Thyroid gland (tissue), 4 donors: ENCODE measurements around the gene DPP7. TPM values are rescaled to one million over a fixed set of nuclear protein-coding genes. Genes with fewer than 3 reads are reported as not detected.

Source experiments
- DNase-seq, 2 donors: peaks; one replicate each; pipeline ENCODE4 v3.0.0-alpha.2; 2019
- H3K27ac ChIP-seq, 3 donors: fragments of 200-600 bp; sonication (generic); 1 replicate in 2 of 3; 2 replicates in 1 of 3; pipeline ENCODE4 v1.5.1; 2016 to 2019; ENCODE audit warnings: mild to moderate bottlenecking in 1 of 3, moderate library complexity in 1 of 3
- H3K27me3 ChIP-seq: fragments of 200-600 bp; sonication (generic); one replicate; pipeline ENCODE4 v1.5.1; 2019
- H3K36me3 ChIP-seq, 2 donors: fragments of 200-600 bp; sonication (generic); one replicate each; pipeline ENCODE4 v1.5.1; 2016 to 2019
- H3K4me1 ChIP-seq, 2 donors: fragments of 200-600 bp; sonication (generic); one replicate each; pipeline ENCODE4 v1.5.1; 2017 to 2019
- H3K4me3 ChIP-seq, 3 donors: fragments of 200-600 bp; sonication (generic); replicated peaks in 1 of 3; 1 replicate in 2 of 3; 2 replicates in 1 of 3; pipeline ENCODE4 v1.5.1; 2016; ENCODE audit warnings: mild to moderate bottlenecking in 1 of 3
- H3K9me3 ChIP-seq: fragments of 200-600 bp; sonication (generic); one replicate; pipeline ENCODE4 v1.5.1; 2017
- CTCF ChIP-seq, 6 experiments: fragments of 200-600 bp in 3 of 6; fragments of 450-650 bp in 3 of 6; sonication (generic) in 3 of 6; IDR thresholded peaks; one replicate each; pipeline ENCODE4 v1.5.1; 2016 to 2019; ENCODE audit warnings: antibody characterized with exemption in 6 of 6, mild to moderate bottlenecking in 2 of 6, inconsistent platforms in 1 of 6, moderate library complexity in 1 of 6
- POLR2A ChIP-seq, 2 donors: fragments of 450-650 bp; IDR thresholded peaks; one replicate each; pipeline ENCODE4 v1.6.1; 2017; ENCODE audit warnings: antibody characterized with exemption in 2 of 2, mild to moderate bottlenecking in 2 of 2, moderate library complexity in 1 of 2
- WGBS, 2 donors: methylation state at CpG; one replicate each; pipeline ENCODE4 v1.1.5; 2017; 5-methylcytosine and 5-hydroxymethylcytosine counted together
- intact Hi-C: fragments of 100-400 bp; cut with DNase I; formaldehyde crosslinking; loops from one replicate; pipeline ENCODE4 v1.15.1; 2023
- total RNA-seq, 4 donors: library from RNA; depleted of rRNA; stranded (reverse); fragments of >200 nt; gene quantifications; one replicate each; pipeline ENCODE4 v1.2.3, GENCODE V29; 2016

DPP7 gene
- total RNA-seq, 4 donors from 2014 or later: 120 to 209 (median 157) TPM

- Histone ChIP-seq H3K36me3 (no peaks in the 10 kb centered on the region), H3K27me3 (peaks cover under 1% of the 10 kb centered on the region), H3K4me3 (no peak overlapping the region), H3K4me1 (peaks cover 0 to 3% of the 10 kb centered on the region in 2 donors), H3K9me3 (no peaks in the 10 kb centered on the region), H3K27ac (no peak overlapping the region)
- intact Hi-C loops: no loop called here
- TF ChIP-seq POLR2A (IDR thresholded peaks at IDR 0.05) (no peak), CTCF (IDR thresholded peaks at IDR 0.05) (no peak)
- WGBS, 2 donors: 71 to 74% methylated on average over 4 of the region's 4 CpGs
- no peak for DNase-seq
Measured at GRCh38 chr9:137143459-137143858, 28.9 kb upstream of the DPP7 start.

GRCh38 chr9:137141976-137142936 is 27.7 kb upstream of the DPP7 start:
- TF ChIP-seq CTCF (IDR thresholded peaks at IDR 0.05) (no peak), POLR2A (IDR thresholded peaks at IDR 0.05) (no peak)
- WGBS, 2 donors: 71 to 75% methylated on average over 22 to 24 of the region's 24 CpGs
- H3K4me1 ChIP-seq: peaks cover 0 to 3% of the 10 kb centered on the region in 2 donors
- no peak overlapping the region for H3K4me3 ChIP-seq
- H3K27me3 ChIP-seq: peaks cover 11% of the 10 kb centered on the region
- intact Hi-C loops: no loop called here
- no peaks in the 10 kb centered on the region for H3K9me3 ChIP-seq
- no peak overlapping the region for H3K27ac ChIP-seq
- no peak for DNase-seq
- H3K36me3 ChIP-seq: no peaks in the 10 kb centered on the region

- no peak overlapping the region for H3K27ac ChIP-seq
- peaks cover 12% of the 10 kb centered on the region for H3K27me3 ChIP-seq
- intact Hi-C loops: no loop called here
- TF ChIP-seq CTCF (IDR thresholded peaks at IDR 0.05): no peak
- TF ChIP-seq POLR2A (IDR thresholded peaks at IDR 0.05): no peak
- H3K36me3 ChIP-seq: no peaks in the 10 kb centered on the region
- WGBS, 2 donors: 53 to 75% methylated on average over 4 to 8 of the region's 17 CpGs
- H3K9me3 ChIP-seq: no peaks in the 10 kb centered on the region
- H3K4me3 ChIP-seq: no peak overlapping the region
- H3K4me1 ChIP-seq: peaks cover 0 to 3% of the 10 kb centered on the region in 2 donors
- DNase-seq: no peak
Measured at GRCh38 chr9:137141050-137141810, 26.7 kb upstream of the DPP7 start.

- TF ChIP-seq CTCF (IDR thresholded peaks at IDR 0.05): no peak
- no peak for TF ChIP-seq POLR2A (IDR thresholded peaks at IDR 0.05)
- no peak overlapping the region for H3K27ac ChIP-seq
- DNase-seq: no peak
- peaks cover 0 to 3% of the 10 kb centered on the region in 2 donors for H3K4me1 ChIP-seq
- H3K36me3 ChIP-seq: no peaks in the 10 kb centered on the region
- peaks cover 17% of the 10 kb centered on the region for H3K27me3 ChIP-seq
- no peaks in the 10 kb centered on the region for H3K9me3 ChIP-seq
- 63 to 69% methylated on average over 13 to 25 of the region's 26 CpGs for WGBS, 2 donors
- intact Hi-C loops: no loop called here
- no peak overlapping the region for H3K4me3 ChIP-seq
Measured at GRCh38 chr9:137140151-137141012, 25.8 kb upstream of the DPP7 start.
